ENCODE measurements around the gene ADAT2. TPM values are rescaled to one million over a fixed set of nuclear protein-coding genes. Genes with fewer than 3 reads are reported as not detected.

The ADAT2 gene
- total and polyA plus RNA-seq, 2 of the 8 experiments (the other 6 are each of a cell fraction or from before 2014, with no cell fraction given) = 4.3 to 11.8 TPM

- Histone ChIP-seq H3K4me3 (ENCODE audit: extremely low read depth in 1 of 4, insufficient read depth in 2 of 4, low read depth in 3 of 4, low read length in 4 of 4) (no peak overlapping the region), H3K4ac (replicated peaks; ENCODE audit: insufficient read length, low read depth, low read length) (no peak overlapping the region), H4K91ac (replicated peaks; ENCODE audit: insufficient read length, low read length) (no peak overlapping the region), H3K36me3 (ENCODE audit: control insufficient read depth in 2 of 4, insufficient read depth in 4 of 4, low read length in 3 of 4) (no peaks in the 10 kb centered on the region), H2BK5ac (ENCODE audit: low read depth, low read length) (no peak overlapping the region), H3K79me1 (ENCODE audit: low read depth, low read length) (no peaks in the 10 kb centered on the region), H3K4me1 (replicated peaks in 1 of 4; ENCODE audit: control insufficient read depth in 3 of 4, insufficient read depth in 4 of 4, low read length in 3 of 4) (no peaks in the 10 kb centered on the region; a peak in 1 of 7 replicates), H3K4me2 (ENCODE audit: insufficient read depth in 1 of 2, low read depth in 2 of 2, low read length in 2 of 2) (no peak overlapping the region), H2BK120ac (replicated peaks; ENCODE audit: low read depth, low read length) (no peak overlapping the region), H3K79me2 (ENCODE audit: control insufficient read depth in 1 of 2, insufficient read depth in 2 of 2, low read length in 2 of 2) (no peaks in the 10 kb centered on the region), H3K23me2 (ENCODE audit: low read depth, low read length) (no peaks in the 10 kb centered on the region), H4K20me1 (replicated peaks in 1 of 2; ENCODE audit: control insufficient read depth in 1 of 2, insufficient read depth in 2 of 2, low read length in 2 of 2) (no peaks in the 10 kb centered on the region), H3K9me3 (ENCODE audit: insufficient read depth in 2 of 2, low read depth in 1 of 2, low read length in 1 of 2) (no peaks in the 10 kb centered on the region; a peak in 1 of 4 replicates), H3K18ac (ENCODE audit: extremely low read depth, low read length) (no peak overlapping the region), H2AK5ac (ENCODE audit: low read depth, low read length) (no peak overlapping the region), H4K8ac (ENCODE audit: extremely low read depth, insufficient read depth, low read length) (no peak overlapping the region), H3K23ac (ENCODE audit: insufficient read length) (no peak overlapping the region), H3K27ac (ENCODE audit: low read depth, low read length) (no peak overlapping the region), H2BK20ac (ENCODE audit: low read length) (no peak overlapping the region), H3K56ac (replicated peaks; ENCODE audit: insufficient read length, low read depth, low read length) (no peak overlapping the region), H3K9ac (replicated peaks in 1 of 4; ENCODE audit: extremely low read depth in 1 of 4, low read depth in 3 of 4, low read length in 3 of 4) (no peak overlapping the region), H2BK12ac (ENCODE audit: low read depth, low read length) (no peak overlapping the region), H3K27me3 (replicated peaks in 1 of 4; ENCODE audit: control insufficient read depth in 3 of 4, extremely low read depth in 1 of 4, insufficient read depth in 3 of 4, low read length in 3 of 4) (no peaks in the 10 kb centered on the region), H2BK15ac (ENCODE audit: low read length) (no peak overlapping the region), H3K14ac (ENCODE audit: insufficient read length) (no peak overlapping the region), H2AFZ (ENCODE audit: low read length) (no peak overlapping the region), H4K5ac (ENCODE audit: insufficient read length, low read depth, low read length) (no peak overlapping the region)
- 75% methylated on average over 3 of the region's 3 CpGs; no CpG with 5 or more reads in 1 of the 2 experiments for WGBS, 2 experiments (ENCODE audit: extremely low coverage in 1 of 2, insufficient coverage in 1 of 2, insufficient read length in 1 of 2, insufficient replicate concordance in 2 of 2, low coverage in 1 of 2, low lambda C conversion rate in 2 of 2, missing lambda C conversion rate in 1 of 2)
- ChIA-PET CTCF (ENCODE audit: partially characterized antibody) (interaction anchor here (0.6 to 4.2 kb wide), 12 partner anchors 11 to 940 kb away, joined by 3 to 33 read pairs (median 3); no protein-coding TSS in a partner anchor), POLR2A (ENCODE audit: partially characterized antibody) (no interaction called here)
- TF ChIP-seq HDAC6 (IDR thresholded peaks at IDR 0.05; ENCODE audit: low read depth, low read length) (no peak), HDAC2 (IDR thresholded peaks at IDR 0.05; ENCODE audit: borderline replicate concordance in 1 of 2, low read depth in 2 of 2, low read length in 2 of 2) (no peak), E2F6 (IDR thresholded peaks at IDR 0.05) (no peak), CHD2 (IDR thresholded peaks at IDR 0.05; ENCODE audit: low read length) (no peak), TBP (IDR thresholded peaks at IDR 0.05; ENCODE audit: low read depth, low read length) (no peak)
- DNase-seq (ENCODE audit: low read depth in 1 of 2, low spot score in 2 of 2) (no peak), FAIRE-seq (no peak)
Observed at GRCh38 chr6:143414769-143415168, 35.7 kb downstream of the ADAT2 start.
